GM21576 (cell line): ENCODE measurements around the gene EXOC2.

ENCODE experiments used
- ATAC-seq: cut with Tn5 transposase; IDR thresholded peaks from one replicate; pipeline ENCODE4 v1.9.1; 2021; ENCODE audit warnings: mild to moderate bottlenecking, moderate library complexity; ENCODE audit not compliant: unreplicated experiment

EXOC2 gene

DNA sequence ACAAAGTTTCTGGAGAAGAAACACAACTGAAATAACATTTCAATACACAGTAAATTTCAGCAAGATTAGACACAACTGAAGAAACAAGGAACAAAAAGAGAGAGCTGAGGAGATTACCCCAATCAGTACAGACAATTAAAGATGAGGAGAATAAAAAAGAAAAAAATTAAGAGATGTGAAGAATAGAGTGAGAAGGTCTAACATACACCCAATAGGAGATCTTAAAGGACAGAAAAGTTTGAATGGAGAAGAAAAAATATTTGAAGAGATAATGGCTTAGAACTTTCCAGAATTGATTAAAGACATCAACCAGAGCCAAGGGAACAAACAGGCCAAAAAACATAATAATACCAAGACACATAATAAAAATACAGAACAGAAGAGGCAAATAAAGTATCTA is 152.4 kb downstream of the EXOC2 start:
- no peak for ATAC-seq

- no peak for ATAC-seq
Observed at GRCh38 chr6:537114-537513, 155.8 kb downstream of the EXOC2 start.

DNA sequence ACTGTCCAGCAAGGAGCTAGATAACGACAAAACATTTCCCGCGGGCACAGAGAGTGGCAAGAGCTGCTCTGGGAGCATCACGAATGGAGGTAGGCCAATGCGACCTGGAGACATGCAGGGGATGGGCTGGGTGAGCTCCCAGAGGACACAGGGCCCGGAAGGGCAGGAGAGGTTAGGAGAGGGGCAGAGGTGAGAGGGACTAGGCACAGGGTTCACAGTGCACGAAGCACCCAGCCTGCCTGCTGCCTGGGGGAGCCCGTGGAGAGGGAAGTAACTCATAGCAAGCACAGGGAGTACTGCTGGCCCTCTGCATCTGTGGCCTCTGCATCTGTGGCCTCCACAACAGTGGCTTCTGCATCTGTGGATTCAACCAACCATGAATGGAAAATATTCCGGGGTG is 162.5 kb downstream of the EXOC2 start:
- no peak for ATAC-seq

DNA sequence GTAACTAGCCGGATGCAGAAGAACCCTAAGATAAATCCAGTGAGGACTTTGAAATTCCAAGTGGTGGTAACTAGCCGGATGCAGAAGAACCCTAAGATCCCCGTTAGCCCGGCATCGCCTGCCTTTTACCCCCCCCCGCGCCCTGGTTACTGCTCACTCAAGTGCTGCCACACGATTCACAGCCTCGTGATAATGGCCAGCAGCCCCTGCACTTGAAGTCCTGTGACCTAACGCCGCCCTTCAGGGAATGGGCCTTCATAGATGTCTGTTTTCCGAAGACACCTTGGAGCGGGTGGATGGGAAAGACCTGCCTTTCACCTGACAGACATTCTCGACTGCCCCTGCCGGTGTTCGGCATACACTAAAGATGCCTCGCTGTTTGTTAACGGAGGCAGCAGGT is 163.9 kb downstream of the EXOC2 start:
- no peak for ATAC-seq

GRCh38 chr6:527989-528673 is 164.8 kb downstream of the EXOC2 start:
- ATAC-seq, result no peak

- no peak for ATAC-seq
Observed at GRCh38 chr6:524803-525202, 168.1 kb downstream of the EXOC2 start.

GRCh38 chr6:520820-521219 is 172.1 kb downstream of the EXOC2 start:
- no peak for ATAC-seq

DNA sequence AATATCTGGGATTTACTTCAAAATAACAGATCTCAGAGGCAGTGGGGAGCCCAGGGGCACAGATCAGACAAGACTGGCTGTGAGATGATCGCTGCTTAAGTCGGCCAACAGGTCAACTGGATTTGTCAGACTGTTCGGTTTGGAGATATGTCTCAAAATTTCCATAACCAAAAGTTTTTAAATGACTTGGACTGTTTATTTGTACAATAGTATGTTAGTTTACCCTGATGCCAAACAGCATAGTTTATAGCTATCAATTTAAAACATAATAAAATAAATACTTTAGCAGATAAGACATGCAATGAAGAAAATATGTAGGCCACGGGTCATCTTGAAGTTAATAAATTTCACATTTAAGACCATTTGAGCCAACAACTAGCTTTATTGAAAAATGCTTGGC is 174.7 kb downstream of the EXOC2 start:
- no peak for ATAC-seq

- ATAC-seq, result no peak
Observed at GRCh38 chr6:516213-516612, 176.7 kb downstream of the EXOC2 start.

GRCh38 chr6:515267-515666 is 177.7 kb downstream of the EXOC2 start:
- ATAC-seq, result no peak

GRCh38 chr6:514396-514978 is 178.5 kb downstream of the EXOC2 start:
- ATAC-seq, result no peak

GRCh38 chr6:513961-514360 is 179.0 kb downstream of the EXOC2 start:
- ATAC-seq, result no peak

- no peak for ATAC-seq
Observed at GRCh38 chr6:513058-513457, 179.9 kb downstream of the EXOC2 start.

DNA sequence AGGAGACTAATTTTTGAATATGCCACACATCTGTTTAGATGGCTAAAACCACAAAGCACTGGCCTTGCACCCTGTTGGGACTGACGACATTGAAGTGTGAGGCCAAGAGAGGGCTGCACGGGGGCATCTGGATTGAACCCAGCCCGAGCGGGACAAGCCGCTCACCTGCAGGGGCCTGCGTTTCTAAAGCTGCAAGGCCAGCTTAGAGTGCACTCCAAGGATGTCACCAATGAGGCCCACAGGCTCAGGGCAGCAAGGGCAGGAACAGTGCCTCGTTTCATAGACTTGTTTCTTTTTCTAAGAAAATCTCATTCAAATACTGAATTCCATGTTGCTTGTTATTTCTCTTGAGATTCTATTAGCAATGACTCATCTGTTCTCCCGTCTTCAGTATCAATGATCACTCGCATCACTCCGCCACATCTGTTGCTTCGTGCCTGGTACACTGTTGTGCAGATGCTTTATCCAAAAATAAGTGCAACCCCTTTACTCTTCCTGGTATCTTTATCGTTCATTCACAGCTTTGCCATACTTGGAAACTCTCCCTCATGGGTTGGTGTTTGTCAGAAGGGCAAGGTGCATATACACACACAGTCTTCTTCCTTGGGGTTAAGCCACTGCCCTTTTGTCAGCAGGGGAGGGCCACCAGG is 181.3 kb downstream of the EXOC2 start:
- ATAC-seq, result no peak

- no peak for ATAC-seq
Observed at GRCh38 chr6:509676-510075, 183.3 kb downstream of the EXOC2 start.

- ATAC-seq, result no peak
Observed at GRCh38 chr6:508614-509013, 184.3 kb downstream of the EXOC2 start.

DNA sequence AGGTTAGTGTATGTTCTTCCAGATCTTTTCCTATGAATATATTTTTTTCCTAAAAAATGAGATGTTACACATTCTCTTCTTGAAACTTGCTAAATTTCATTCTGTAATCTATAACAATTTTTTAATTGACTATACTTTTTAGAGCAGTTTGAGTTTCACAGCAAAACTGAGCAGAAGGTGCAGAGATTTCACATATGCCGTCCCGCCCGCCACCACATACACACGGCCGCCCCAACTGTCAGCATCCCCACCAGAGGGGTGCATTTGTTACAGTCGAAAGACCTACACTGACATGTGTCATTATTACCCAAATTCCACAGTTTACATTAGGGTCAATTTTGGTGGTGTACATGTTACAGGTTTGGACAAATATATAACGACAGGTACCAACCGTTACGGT is 184.9 kb downstream of the EXOC2 start:
- no peak for ATAC-seq

DNA sequence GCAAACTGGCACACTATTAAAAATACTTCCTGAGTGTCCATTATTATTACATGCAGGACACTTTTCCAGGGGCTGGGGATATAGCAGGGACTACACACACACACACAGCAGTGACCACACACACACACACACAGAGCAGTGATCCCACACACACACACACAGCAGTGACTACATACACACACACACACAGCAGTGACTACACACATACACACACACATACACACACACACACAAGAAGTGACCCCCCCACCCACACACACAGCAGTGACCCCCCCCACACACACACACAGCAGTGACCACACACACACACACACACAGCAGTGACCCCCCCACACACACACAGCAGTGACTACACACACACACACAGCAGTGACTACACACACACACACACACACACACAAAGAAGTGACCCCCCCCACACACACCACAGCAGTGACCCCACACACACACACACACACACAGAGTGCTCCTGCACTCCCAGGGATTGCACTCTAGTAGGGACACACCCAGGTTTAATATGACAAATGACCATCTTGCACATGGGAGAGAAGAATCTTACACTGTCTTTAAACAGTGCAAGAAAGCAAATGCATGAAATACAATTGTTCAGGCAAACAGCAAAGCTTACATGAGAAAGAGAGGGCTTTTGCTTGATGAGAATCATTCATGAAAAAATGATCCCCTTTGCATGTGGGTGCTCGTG is 185.9 kb downstream of the EXOC2 start:
- ATAC-seq, result no peak

GRCh38 chr6:506508-506907 is 186.4 kb downstream of the EXOC2 start:
- ATAC-seq, result no peak

DNA sequence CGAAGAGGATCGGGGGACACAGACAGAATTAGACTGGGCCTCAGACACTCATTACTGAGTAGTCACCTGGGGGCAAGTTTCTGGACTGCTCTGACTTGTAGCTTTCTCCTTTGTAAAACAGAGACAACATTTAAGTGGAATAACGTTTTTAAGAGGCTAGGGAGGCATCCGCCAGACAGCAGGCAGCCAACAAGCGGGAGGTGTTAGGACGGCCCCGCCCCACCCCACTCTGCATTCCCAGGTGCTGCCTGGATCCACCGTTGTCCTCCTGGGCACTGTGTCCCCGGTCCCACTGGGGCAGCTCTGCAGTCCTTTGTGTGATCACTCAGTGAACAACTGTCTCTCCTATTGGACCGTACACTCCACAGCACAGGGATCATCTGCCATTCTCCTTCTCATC is 187.6 kb downstream of the EXOC2 start:
- ATAC-seq, result no peak

DNA sequence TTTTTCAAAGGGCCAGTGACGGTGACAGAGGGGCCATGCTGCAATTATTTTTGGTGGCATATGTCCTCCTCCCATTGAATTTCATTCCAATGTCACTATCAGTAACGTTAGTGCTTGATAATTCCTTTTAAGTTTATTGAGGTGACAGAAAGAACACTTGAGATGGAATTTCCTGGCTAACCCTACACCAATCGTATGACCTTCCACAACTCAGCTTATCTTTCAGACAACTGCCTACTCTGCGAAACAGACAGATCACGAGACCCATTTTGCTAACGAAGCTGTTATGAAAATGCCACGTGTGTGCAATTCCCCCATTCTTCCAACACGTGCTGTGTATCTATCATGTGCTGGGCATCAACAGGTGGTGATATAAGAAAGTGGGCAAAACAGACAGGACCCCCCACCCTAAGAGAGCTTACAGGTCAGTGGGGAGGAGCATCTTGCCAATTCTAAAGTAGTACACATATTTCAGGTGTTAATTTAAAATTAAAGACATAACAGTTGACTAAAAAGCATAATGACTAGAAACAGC is 188.4 kb downstream of the EXOC2 start:
- no peak for ATAC-seq
